H9 (cell line): ENCODE measurements around the gene CALHM3. TPM values are rescaled to one million over a fixed set of nuclear protein-coding genes. Genes with fewer than 3 reads are reported as not detected.

Experiments used
- DNase-seq: peaks from one replicate; pipeline ENCODE4 v3.0.0-alpha.2; 2017
- H2AFZ ChIP-seq: one replicate; pipeline ENCODE4 v1.6.1; 2013; ENCODE audit warnings: mild to moderate bottlenecking, low read length, control low read depth, moderate library complexity
- H2AK5ac ChIP-seq: 2 replicates; pipeline ENCODE4 v1.6.1; 2013; ENCODE audit warnings: low read length, control low read depth, mixed read lengths; ENCODE audit not compliant: insufficient read length
- H2BK120ac ChIP-seq: one replicate; pipeline ENCODE4 v1.6.1; 2013; ENCODE audit warnings: low read depth, mild to moderate bottlenecking, low read length, control low read depth, inconsistent platforms; ENCODE audit not compliant: poor library complexity, severe bottlenecking
- H2BK12ac ChIP-seq: 2 replicates; pipeline ENCODE4 v1.6.1; 2013; ENCODE audit warnings: low read length, control low read depth, mixed read lengths, low read depth; ENCODE audit not compliant: insufficient read length
- H2BK15ac ChIP-seq: 2 replicates; pipeline ENCODE4 v1.6.1; 2013; ENCODE audit warnings: low read depth, low read length, control low read depth
- H2BK20ac ChIP-seq: one replicate; pipeline ENCODE4 v1.6.1; 2013; ENCODE audit warnings: low read depth, mild to moderate bottlenecking, low read length, control low read depth, inconsistent platforms; ENCODE audit not compliant: poor library complexity, severe bottlenecking
- H2BK5ac ChIP-seq: 2 replicates; pipeline ENCODE4 v1.6.1; 2013; ENCODE audit warnings: low read length, control low read depth, mixed read lengths; ENCODE audit not compliant: insufficient read length
- H3K14ac ChIP-seq: 2 replicates; pipeline ENCODE4 v1.6.1; 2013; ENCODE audit warnings: low read length, control low read depth; ENCODE audit not compliant: insufficient read depth
- H3K18ac ChIP-seq: 2 replicates; pipeline ENCODE4 v1.6.1; 2013; ENCODE audit warnings: low read depth, mild to moderate bottlenecking, mixed read lengths, low read length, control low read depth; ENCODE audit not compliant: insufficient read length
- H3K23ac ChIP-seq: 2 replicates; pipeline ENCODE4 v1.6.1; 2013; ENCODE audit warnings: low read length, control low read depth, mixed read lengths, low read depth; ENCODE audit not compliant: insufficient read length
- H3K23me2 ChIP-seq: 2 replicates; pipeline ENCODE4 v1.6.1; 2013; ENCODE audit warnings: low read depth, mild to moderate bottlenecking, mixed read lengths, low read length, control low read depth; ENCODE audit not compliant: insufficient read length, poor library complexity, severe bottlenecking
- H3K27ac ChIP-seq: 2 replicates; pipeline ENCODE4 v1.5.1; 2013; ENCODE audit warnings: low read length, control low read depth, mixed read lengths, low read depth; ENCODE audit not compliant: insufficient read length
- H3K27me3 ChIP-seq: 2 replicates; pipeline ENCODE4 v1.6.1; 2013; ENCODE audit warnings: low read length, control low read depth, inconsistent platforms; ENCODE audit not compliant: insufficient read depth
- H3K4ac ChIP-seq: 2 replicates; pipeline ENCODE4 v1.6.1; 2013; ENCODE audit warnings: low read depth, mild to moderate bottlenecking, control low read depth, inconsistent platforms, low read length, moderate library complexity
- H3K4me1 ChIP-seq: 2 replicates; pipeline ENCODE4 v1.6.1; 2013; ENCODE audit warnings: low read length, control low read depth, inconsistent platforms; ENCODE audit not compliant: insufficient read depth
- H3K4me2 ChIP-seq: 2 replicates; pipeline ENCODE4 v1.6.1; 2013; ENCODE audit warnings: low read length, control low read depth, mixed read lengths; ENCODE audit not compliant: insufficient read length, insufficient read depth
- H3K56ac ChIP-seq: 2 replicates; pipeline ENCODE4 v1.6.1; 2013; ENCODE audit warnings: low read depth, mild to moderate bottlenecking, mixed read lengths, low read length, control low read depth; ENCODE audit not compliant: insufficient read length
- H3K79me1 ChIP-seq: 2 replicates; pipeline ENCODE4 v1.6.1; 2013; ENCODE audit warnings: low read depth, mild to moderate bottlenecking, moderate library complexity, low read length, control low read depth, inconsistent platforms; ENCODE audit not compliant: insufficient read depth, poor library complexity, severe bottlenecking
- H3K79me2 ChIP-seq: 2 replicates; pipeline ENCODE4 v1.6.1; 2013; ENCODE audit warnings: low read length, control low read depth, inconsistent platforms; ENCODE audit not compliant: insufficient read depth
- H3K9ac ChIP-seq: 2 replicates; pipeline ENCODE4 v1.6.1; 2013; ENCODE audit warnings: low read length, control low read depth, mixed read lengths; ENCODE audit not compliant: insufficient read length; ENCODE audit errors: extremely low read depth
- H3K9me3 ChIP-seq: one replicate; pipeline ENCODE4 v1.6.1; 2013; ENCODE audit warnings: low read depth, low read length, inconsistent platforms; ENCODE audit not compliant: control insufficient read depth
- H3T11ph ChIP-seq: one replicate; pipeline ENCODE4 v1.6.1; 2013; ENCODE audit warnings: mild to moderate bottlenecking, low read length, control low read depth, inconsistent platforms
- H4K20me1 ChIP-seq: one replicate; pipeline ENCODE4 v1.6.1; 2013; ENCODE audit not compliant: control insufficient read depth, insufficient read length, insufficient read depth
- H4K5ac ChIP-seq: 2 replicates; pipeline ENCODE4 v1.6.1; 2013; ENCODE audit warnings: low read depth, mild to moderate bottlenecking, mixed read lengths, low read length, control low read depth; ENCODE audit not compliant: insufficient read length
- H4K8ac ChIP-seq: replicated peaks from 2 replicates; pipeline ENCODE4 v1.6.1; 2013; ENCODE audit warnings: low read length, control low read depth, mixed read lengths, low read depth; ENCODE audit not compliant: insufficient read length
- H4K91ac ChIP-seq: 2 replicates; pipeline ENCODE4 v1.6.1; 2013; ENCODE audit warnings: low read depth, mild to moderate bottlenecking, moderate library complexity, mixed read lengths, low read length, control low read depth; ENCODE audit not compliant: insufficient read length
- H3K27ac Mint-ChIP-seq, 3 experiments: 2 replicates in 2 of 3; 3 replicates in 1 of 3; pipeline ENCODE4 v1.8.0; 2020 to 2021; ENCODE audit warnings: mixed read lengths in 3 of 3, mild to moderate bottlenecking in 1 of 3, moderate library complexity in 1 of 3
- H3K27me3 Mint-ChIP-seq: 2 replicates; pipeline ENCODE4 v1.8.0; 2021; ENCODE audit warnings: low read depth, mild to moderate bottlenecking, moderate library complexity, mixed read lengths
- H3K36me3 Mint-ChIP-seq, 3 experiments: 2 replicates in 2 of 3; 3 replicates in 1 of 3; pipeline ENCODE4 v1.8.0; 2020 to 2021; ENCODE audit warnings: low read depth in 3 of 3, mixed read lengths in 3 of 3; ENCODE audit not compliant: insufficient read depth in 1 of 3
- H3K4me1 Mint-ChIP-seq, 2 experiments: 2 replicates each; pipeline ENCODE4 v1.8.0; 2020; ENCODE audit warnings: mixed read lengths in 2 of 2
- H3K4me3 Mint-ChIP-seq, 2 experiments: 2 replicates in 1 of 2; 3 replicates in 1 of 2; pipeline ENCODE4 v1.8.0; 2020 to 2021; ENCODE audit warnings: mild to moderate bottlenecking in 2 of 2, mixed read lengths in 2 of 2, moderate library complexity in 1 of 2
- H3K9me3 Mint-ChIP-seq, 2 experiments: 2 replicates in 1 of 2; 3 replicates in 1 of 2; pipeline ENCODE4 v1.8.0; 2020; ENCODE audit warnings: mild to moderate bottlenecking in 2 of 2, mixed read lengths in 2 of 2, moderate library complexity in 1 of 2
- CTCF ChIP-seq: fragments of 200-600 bp; sonication (generic); conservative IDR thresholded peaks from 3 replicates; pipeline ENCODE4 v1.8.0; 2021; ENCODE audit warnings: antibody characterized with exemption, mild to moderate bottlenecking
- WGBS: extraction: QIAGEN DNeasy Blood & Tissue Kit; methylation state at CpG from one replicate; pipeline ENCODE4 v1.1.7; 2013; ENCODE audit warnings: missing lambda C conversion rate, low lambda C conversion rate, mixed read lengths; ENCODE audit not compliant: insufficient read length; ENCODE audit errors: extremely low coverage; 5-methylcytosine and 5-hydroxymethylcytosine counted together
- total RNA-seq: library from RNA; stranded (reverse); gene quantifications from 2 replicates; pipeline ENCODE4 v1.2.1, GENCODE V29; 2021

The CALHM3 gene
- total RNA-seq, 1 experiment from 2014 or later = not detected

- H3K27me3 Mint-ChIP-seq = peaks cover 60% of the 10 kb centered on the region
- DNase-seq = no peak
- H3K4ac ChIP-seq = no peak overlapping the region
Measured at GRCh38 chr10:103497161-103497915, 18.3 kb upstream of the CALHM3 start.

More at GRCh38 chr10:103497161-103497915, 18.3 kb upstream of the CALHM3 start:
- no peak overlapping the region for H2BK120ac ChIP-seq
- H4K20me1 ChIP-seq = no peaks in the 10 kb centered on the region
- H3K4me3 Mint-ChIP-seq = no peak overlapping the region
- no peak overlapping the region for H4K8ac ChIP-seq
- H2AFZ ChIP-seq = no peak overlapping the region
- no peak overlapping the region for H2BK15ac ChIP-seq
- no peak overlapping the region for H4K91ac ChIP-seq
- no peak overlapping the region for H4K5ac ChIP-seq
- H3K27me3 ChIP-seq = peaks cover 10% of the 10 kb centered on the region; the same call in 1 of the 2 replicates
- no peaks in the 10 kb centered on the region for H3K36me3 Mint-ChIP-seq
- no peak overlapping the region for H3K4me2 ChIP-seq
- H2BK12ac ChIP-seq = no peak overlapping the region
- H3K23ac ChIP-seq = no peak overlapping the region
- no peaks in the 10 kb centered on the region; the same call in 1 of the 2 replicates for H3K4me1 ChIP-seq
- H3K79me2 ChIP-seq = no peaks in the 10 kb centered on the region
- H2BK20ac ChIP-seq = no peak overlapping the region
- no CpG with 5 or more reads among the region's 8 CpGs for WGBS
- H3K9me3 Mint-ChIP-seq = no peaks in the 10 kb centered on the region
- no peak overlapping the region for H2BK5ac ChIP-seq
- H3K56ac ChIP-seq = no peak overlapping the region
- no peak overlapping the region for H3K18ac ChIP-seq
- no peak overlapping the region for H3K9ac ChIP-seq
- H2AK5ac ChIP-seq = no peak overlapping the region
- H3K14ac ChIP-seq = no peak overlapping the region
- no peaks in the 10 kb centered on the region for H3K9me3 ChIP-seq
- H3K27ac Mint-ChIP-seq = no peak overlapping the region
- no peak overlapping the region for H3T11ph ChIP-seq
- H3K27ac ChIP-seq = no peak overlapping the region
- no peak for TF ChIP-seq CTCF
- no peaks in the 10 kb centered on the region for H3K79me1 ChIP-seq
- peaks cover 16 to 21% of the 10 kb centered on the region in 2 experiments for H3K4me1 Mint-ChIP-seq
- H3K23me2 ChIP-seq = peaks cover 4% of the 10 kb centered on the region
